Neutrophil (primary cell): ENCODE data around the gene FCN1.

Experiments
- H3K27ac ChIP-seq: fragments of 200-600 bp; sonication (generic); 2 replicates; pipeline ENCODE4 v1.5.1; 2016; ENCODE audit warnings: mild to moderate bottlenecking, moderate library complexity
- H3K27me3 ChIP-seq: fragments of 200-600 bp; sonication (generic); 2 replicates; pipeline ENCODE4 v1.6.0; 2016; ENCODE audit warnings: mild to moderate bottlenecking
- H3K36me3 ChIP-seq: fragments of 200-600 bp; sonication (generic); 2 replicates; pipeline ENCODE4 v1.5.1; 2017
- H3K4me1 ChIP-seq, 2 experiments: fragments of 200-600 bp in 1 of 2; sonication (generic) in 1 of 2; 1 replicate in 1 of 2; 2 replicates in 1 of 2; pipeline versions ENCODE4 v1.5.1 to v1.6.1; 2013 to 2016; ENCODE audit warnings: low read depth in 1 of 2, low read length in 1 of 2, mild to moderate bottlenecking in 1 of 2, moderate library complexity in 1 of 2; ENCODE audit not compliant: control insufficient read depth in 1 of 2, insufficient read depth in 1 of 2
- H3K4me3 ChIP-seq, 2 experiments: fragments of 200-600 bp in 1 of 2; sonication (generic) in 1 of 2; 1 replicate in 1 of 2; 2 replicates in 1 of 2; pipeline ENCODE4 v1.5.1; 2013 to 2016; ENCODE audit warnings: low read depth in 1 of 2, low read length in 1 of 2, mild to moderate bottlenecking in 1 of 2, moderate library complexity in 1 of 2
- H3K9me3 ChIP-seq: fragments of 200-600 bp; sonication (generic); 2 replicates; pipeline ENCODE4 v1.5.1; 2016
- CTCF ChIP-seq: fragments of 200-600 bp; sonication (generic); IDR thresholded peaks from 2 replicates; pipeline ENCODE4 v1.5.1; 2016; ENCODE audit warnings: antibody characterized with exemption

The FCN1 gene

GRCh38 chr9:134945509-134946275 lies 28.0 kb upstream of the FCN1 start:
- Histone ChIP-seq H3K4me3 (no peak overlapping the region), H3K27me3 (peaks cover 10% of the 10 kb centered on the region), H3K4me1 (no peaks in the 10 kb centered on the region), H3K36me3 (no peaks in the 10 kb centered on the region), H3K27ac (no peak overlapping the region), H3K9me3 (no peaks in the 10 kb centered on the region)
- TF ChIP-seq CTCF: no peak

GRCh38 chr9:134944916-134945315 lies 27.2 kb upstream of the FCN1 start:
- Histone ChIP-seq H3K27me3 (peaks cover 10% of the 10 kb centered on the region), H3K4me1 (no peaks in the 10 kb centered on the region), H3K36me3 (no peaks in the 10 kb centered on the region), H3K4me3 (no peak overlapping the region), H3K9me3 (no peaks in the 10 kb centered on the region), H3K27ac (no peak overlapping the region)
- TF ChIP-seq CTCF: no peak

GRCh38 chr9:134944351-134944802 lies 26.7 kb upstream of the FCN1 start:
- H3K4me3 ChIP-seq: no peak overlapping the region
- H3K27me3 ChIP-seq: peaks cover 10% of the 10 kb centered on the region
- no peaks in the 10 kb centered on the region for H3K9me3 ChIP-seq
- no peak overlapping the region for H3K27ac ChIP-seq
- peaks cover 2 to 4% of the 10 kb centered on the region in 2 experiments for H3K4me1 ChIP-seq
- H3K36me3 ChIP-seq: no peaks in the 10 kb centered on the region
- no peak for TF ChIP-seq CTCF

GRCh38 chr9:134943836-134944235 lies 26.1 kb upstream of the FCN1 start:
- Histone ChIP-seq H3K36me3 (no peaks in the 10 kb centered on the region), H3K9me3 (no peaks in the 10 kb centered on the region), H3K27me3 (peaks cover 10% of the 10 kb centered on the region), H3K4me1 (peaks cover 6 to 9% of the 10 kb centered on the region in 2 experiments), H3K27ac (no peak overlapping the region), H3K4me3 (no peak overlapping the region)
- TF ChIP-seq CTCF: no peak

GRCh38 chr9:134943411-134943810 lies 25.7 kb upstream of the FCN1 start:
- no peak overlapping the region for H3K4me3 ChIP-seq
- H3K27ac ChIP-seq: no peak overlapping the region
- no peak for TF ChIP-seq CTCF
- H3K9me3 ChIP-seq: no peaks in the 10 kb centered on the region
- peaks cover 9 to 14% of the 10 kb centered on the region in 2 experiments for H3K4me1 ChIP-seq
- H3K36me3 ChIP-seq: no peaks in the 10 kb centered on the region
- H3K27me3 ChIP-seq: peaks cover 10% of the 10 kb centered on the region
